ENCODE results near the gene MIEN1.
"Not testable (repeated sequence)": the region's sequence is repeated elsewhere in the genome, so short reads cannot be mapped to it uniquely, and the experiment has no call there.

Gene MIEN1

GRCh38 chr17:39739885-39740356 is 9.6 kb upstream of the MIEN1 start:
- no peak for DNase-seq

- no peak for DNase-seq
These were observed 8.9 kb upstream of the MIEN1 start for GRCh38 chr17:39738983-39739884.

DNA sequence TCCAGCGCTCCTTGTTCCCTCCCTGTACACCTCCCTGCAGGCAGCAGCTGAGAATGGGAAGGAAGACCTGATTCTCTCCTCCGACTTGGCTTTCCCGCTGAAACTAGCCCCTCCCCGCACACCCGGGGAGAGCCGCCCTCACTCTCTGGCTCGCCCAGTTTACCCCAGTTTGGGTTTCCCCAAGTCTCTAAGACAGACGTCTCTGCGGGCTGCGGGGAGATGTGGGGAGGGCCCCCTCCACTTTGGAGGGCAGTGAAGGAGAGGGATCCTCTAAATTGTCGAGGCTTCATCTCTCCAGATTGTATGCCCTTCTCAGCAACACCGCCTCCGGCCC is 8.2 kb upstream of the MIEN1 start:
- peak; percentile 46 to 47 for DNase-seq

DNA sequence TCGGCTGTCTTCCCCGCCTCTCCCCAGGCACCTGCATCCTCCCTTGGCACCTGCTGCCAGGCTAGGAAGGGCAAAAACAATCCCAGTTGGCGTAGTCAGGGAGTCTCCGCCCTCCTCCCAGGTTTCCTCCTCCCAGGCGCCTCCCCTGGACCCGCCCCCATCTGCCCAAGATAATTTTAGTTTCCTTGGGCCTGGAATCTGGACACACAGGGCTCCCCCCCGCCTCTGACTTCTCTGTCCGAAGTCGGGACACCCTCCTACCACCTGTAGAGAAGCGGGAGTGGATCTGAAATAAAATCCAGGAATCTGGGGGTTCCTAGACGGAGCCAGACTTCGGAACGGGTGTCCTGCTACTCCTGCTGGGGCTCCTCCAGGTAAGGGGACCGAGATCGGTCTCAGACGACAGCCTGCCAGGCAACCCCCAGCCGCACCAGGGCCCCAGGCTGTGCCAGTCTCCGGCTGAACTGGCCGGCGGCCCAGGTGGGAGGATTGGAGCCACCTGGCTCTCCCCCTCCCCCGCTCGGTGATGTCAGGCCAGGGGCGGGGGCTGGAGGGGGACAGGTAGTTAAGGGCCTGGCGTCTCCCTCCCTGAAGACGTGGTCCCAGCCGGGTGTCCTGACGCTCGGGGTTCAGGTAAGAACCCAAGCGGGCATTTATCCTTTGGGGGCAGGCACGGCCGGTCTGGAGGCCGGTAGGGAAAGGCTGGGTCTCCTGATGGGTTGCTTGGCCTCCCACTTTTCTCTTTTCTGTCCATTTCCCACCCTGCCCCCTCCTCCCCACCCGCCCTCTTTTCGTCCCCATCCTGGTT is 7.6 kb upstream of the MIEN1 start, which contains the start of gene GRB7:
GRB7 (plus strand) TSS at position 179 of the 808 bp plus-strand sequence. CDS start 4,364 bp downstream, outside the sequence.
- DNase-seq: no peak

DNA sequence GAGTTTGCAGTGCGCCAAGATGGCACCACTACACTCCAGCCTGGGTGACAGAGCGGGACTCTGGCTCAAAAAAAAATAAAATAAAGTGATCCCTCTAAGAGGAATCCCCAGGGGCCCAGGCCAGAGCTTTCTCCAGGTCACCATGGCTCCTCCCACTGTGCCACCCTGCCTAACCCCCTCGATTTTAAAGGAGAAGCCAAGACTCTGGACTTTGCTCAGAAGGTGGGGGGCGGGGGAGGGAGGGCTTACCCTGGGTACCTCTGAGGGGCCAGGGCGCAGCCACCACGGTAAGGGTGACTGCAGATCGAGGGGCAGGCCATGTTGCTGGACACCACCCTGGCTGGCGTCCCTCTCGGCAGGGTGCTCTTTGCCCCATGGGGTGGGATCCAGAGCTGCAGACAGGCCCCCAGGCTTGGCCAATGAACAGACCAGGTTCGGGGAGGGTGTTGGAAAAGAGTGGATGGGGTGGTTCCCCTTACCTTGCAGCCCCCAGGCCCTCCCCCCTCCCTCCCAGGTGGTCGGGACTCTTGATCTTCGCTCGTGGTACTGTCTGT is 7.0 kb upstream of the MIEN1 start:
- no peak for DNase-seq

GRCh38 chr17:39736319-39737165 is 6.2 kb upstream of the MIEN1 start:
- no peak for DNase-seq

GRCh38 chr17:39735882-39736281 is 5.5 kb upstream of the MIEN1 start:
- DNase-seq: no peak

- DNase-seq: no peak
These were observed 2.3 kb upstream of the MIEN1 start for GRCh38 chr17:39732586-39732985.

GRCh38 chr17:39729280-39729851 is 966 bp downstream of the MIEN1 start:
- no peak for DNase-seq

- no peak for DNase-seq
These were observed 2.8 kb downstream of the MIEN1 start for GRCh38 chr17:39727556-39727955.

DNA sequence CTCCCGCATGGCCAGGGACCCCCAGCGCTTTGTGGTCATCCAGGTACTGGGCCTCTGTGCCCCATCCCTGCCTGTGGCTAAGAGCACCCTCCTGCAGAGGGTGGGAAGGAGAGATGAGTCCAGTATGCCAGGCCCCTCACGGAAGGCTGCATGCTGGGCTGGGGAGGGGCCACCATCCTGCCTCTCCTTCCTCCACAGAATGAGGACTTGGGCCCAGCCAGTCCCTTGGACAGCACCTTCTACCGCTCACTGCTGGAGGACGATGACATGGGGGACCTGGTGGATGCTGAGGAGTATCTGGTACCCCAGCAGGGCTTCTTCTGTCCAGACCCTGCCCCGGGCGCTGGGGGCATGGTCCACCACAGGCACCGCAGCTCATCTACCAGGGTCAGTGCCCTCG is 3.7 kb downstream of the MIEN1 start:
- DNase-seq: no peak

- not testable (repeated sequence) for DNase-seq
These were observed 4.4 kb downstream of the MIEN1 start for GRCh38 chr17:39725923-39726322.

DNA sequence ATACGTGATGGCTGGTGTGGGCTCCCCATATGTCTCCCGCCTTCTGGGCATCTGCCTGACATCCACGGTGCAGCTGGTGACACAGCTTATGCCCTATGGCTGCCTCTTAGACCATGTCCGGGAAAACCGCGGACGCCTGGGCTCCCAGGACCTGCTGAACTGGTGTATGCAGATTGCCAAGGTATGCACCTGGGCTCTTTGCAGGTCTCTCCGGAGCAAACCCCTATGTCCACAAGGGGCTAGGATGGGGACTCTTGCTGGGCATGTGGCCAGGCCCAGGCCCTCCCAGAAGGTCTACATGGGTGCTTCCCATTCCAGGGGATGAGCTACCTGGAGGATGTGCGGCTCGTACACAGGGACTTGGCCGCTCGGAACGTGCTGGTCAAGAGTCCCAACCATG is 5.6 kb downstream of the MIEN1 start:
- DNase-seq: no peak

DNA sequence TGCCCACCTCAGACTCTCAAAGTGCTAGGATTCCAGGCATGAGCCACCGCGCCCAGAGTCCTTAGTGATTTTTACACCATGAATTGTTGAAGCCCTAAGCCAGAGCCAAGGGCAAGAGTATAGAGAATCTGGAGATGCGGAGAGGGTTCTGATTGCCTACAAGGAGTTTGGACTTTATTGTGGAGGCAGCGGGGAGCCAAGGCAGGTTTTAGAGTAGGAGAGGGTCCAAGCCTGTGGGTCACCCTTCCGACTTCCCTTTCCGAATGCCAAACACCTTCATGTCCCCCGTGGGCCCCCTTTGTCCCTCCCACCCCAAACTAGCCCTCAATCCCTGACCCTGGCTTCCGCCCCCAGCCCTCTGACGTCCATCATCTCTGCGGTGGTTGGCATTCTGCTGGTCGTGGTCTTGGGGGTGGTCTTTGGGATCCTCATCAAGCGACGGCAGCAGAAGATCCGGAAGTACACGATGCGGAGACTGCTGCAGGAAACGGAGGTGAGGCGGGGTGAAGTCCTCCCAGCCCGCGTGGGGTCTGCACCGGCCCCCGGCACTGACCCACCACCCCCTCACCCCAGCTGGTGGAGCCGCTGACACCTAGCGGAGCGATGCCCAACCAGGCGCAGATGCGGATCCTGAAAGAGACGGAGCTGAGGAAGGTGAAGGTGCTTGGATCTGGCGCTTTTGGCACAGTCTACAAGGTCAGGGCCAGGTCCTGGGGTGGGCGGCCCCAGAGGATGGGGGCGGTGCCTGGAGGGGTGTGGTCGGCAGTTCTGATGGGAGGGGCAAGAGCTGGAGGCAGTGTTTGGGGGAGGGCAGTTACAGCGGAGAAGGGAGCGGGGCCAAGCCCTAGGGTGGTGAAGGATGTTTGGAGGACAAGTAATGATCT is 7.1 kb downstream of the MIEN1 start:
- no peak for DNase-seq

DNA sequence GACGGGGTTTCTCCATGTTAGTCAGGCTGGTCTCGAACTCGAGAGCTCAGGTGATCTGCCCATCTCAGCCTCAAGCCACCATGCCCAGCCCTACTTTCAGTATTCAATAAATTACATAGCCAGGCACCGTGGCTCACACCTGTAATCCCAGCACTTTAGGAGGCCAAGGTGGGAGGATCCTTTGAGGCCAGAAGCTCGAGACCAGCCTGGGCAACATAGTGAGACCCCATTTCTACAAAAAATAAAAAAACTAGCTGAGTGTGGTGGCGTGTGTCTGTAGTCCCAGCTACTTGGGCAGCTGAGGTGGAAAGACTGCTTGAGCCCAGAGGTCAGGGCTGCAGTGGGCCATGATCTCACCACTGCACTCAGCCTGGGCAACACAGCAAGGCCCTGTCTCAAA is 8.2 kb downstream of the MIEN1 start:
- no peak for DNase-seq

DNA sequence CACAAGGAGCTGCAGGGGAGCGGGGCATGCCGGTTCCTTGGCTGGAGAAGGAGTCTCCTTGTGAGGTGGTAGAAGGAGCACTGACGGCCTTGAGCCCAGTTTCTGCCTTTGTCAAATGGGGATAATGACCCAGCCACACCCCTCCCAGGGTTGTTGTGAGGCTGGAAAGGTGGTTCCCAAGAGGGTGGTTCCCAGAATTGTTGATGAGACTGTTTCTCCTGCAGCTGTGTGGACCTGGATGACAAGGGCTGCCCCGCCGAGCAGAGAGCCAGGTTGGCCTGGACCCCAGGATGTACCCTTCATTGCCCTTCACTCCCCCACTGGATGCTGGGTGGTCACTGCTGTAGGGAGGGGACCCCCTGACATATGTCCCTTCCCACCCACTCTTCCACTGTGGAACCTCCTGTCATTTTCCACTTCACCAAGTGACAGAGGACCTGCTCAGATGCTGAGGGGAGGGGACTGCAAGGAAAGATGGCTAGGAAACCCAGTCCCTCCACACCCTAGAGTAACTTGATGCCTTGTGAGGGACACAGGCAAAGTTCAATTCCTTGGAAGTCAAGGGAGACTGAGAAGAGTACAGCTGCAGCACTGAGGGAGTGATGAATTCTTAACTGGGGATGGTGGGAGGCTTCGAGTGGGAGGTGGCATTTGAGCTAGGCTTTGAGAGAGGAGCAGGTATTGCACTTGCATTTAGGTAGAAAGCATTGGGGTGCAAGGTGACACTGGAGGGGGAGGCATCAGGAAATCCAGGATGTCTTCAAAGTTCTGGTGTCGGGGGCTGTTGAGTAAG is 10.6 kb downstream of the MIEN1 start:
- no peak for DNase-seq

- no peak for DNase-seq
These were observed 12.7 kb downstream of the MIEN1 start for GRCh38 chr17:39717660-39718059.

- no peak for DNase-seq
These were observed 13.3 kb downstream of the MIEN1 start for GRCh38 chr17:39716879-39717536.

DNA sequence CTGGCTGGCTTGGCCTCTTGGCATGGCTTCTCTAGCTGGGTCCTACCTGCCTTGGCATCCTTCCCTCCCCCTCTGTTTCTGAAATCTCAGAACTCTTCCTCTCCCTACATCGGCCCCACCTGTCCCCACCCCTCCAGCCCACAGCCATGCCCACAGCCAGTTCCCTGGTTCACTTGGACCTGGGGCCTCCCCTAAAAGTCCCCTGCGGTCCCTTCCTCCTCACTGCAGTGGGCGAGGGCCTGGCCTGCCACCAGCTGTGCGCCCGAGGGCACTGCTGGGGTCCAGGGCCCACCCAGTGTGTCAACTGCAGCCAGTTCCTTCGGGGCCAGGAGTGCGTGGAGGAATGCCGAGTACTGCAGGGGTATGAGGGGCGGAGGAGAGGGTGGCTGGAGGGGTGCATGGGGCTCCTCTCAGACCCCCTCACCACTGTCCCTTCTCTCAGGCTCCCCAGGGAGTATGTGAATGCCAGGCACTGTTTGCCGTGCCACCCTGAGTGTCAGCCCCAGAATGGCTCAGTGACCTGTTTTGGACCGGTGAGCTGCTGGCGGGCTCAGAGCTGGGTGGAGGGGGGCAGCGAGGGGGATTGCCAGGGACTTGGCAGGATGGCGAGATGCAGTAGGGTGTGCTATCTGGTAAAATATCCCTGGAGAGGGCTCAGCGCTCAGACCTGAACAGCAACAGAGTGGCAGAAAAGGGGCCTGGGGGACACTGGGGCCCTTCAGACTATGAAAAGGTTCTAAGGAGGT is 14.1 kb downstream of the MIEN1 start:
- no peak for DNase-seq
